ENCODE results near the gene ATXN7L1. TPM values are rescaled to one million over a fixed set of nuclear protein-coding genes. Genes with fewer than 3 reads are reported as not detected.
A peak's percentile ranks its signal among the peaks of the same experiment; 100 is the strongest.

The ATXN7L1 gene
- total RNA-seq, 1 experiment from 2014 or later, result 24.3 TPM

DNA sequence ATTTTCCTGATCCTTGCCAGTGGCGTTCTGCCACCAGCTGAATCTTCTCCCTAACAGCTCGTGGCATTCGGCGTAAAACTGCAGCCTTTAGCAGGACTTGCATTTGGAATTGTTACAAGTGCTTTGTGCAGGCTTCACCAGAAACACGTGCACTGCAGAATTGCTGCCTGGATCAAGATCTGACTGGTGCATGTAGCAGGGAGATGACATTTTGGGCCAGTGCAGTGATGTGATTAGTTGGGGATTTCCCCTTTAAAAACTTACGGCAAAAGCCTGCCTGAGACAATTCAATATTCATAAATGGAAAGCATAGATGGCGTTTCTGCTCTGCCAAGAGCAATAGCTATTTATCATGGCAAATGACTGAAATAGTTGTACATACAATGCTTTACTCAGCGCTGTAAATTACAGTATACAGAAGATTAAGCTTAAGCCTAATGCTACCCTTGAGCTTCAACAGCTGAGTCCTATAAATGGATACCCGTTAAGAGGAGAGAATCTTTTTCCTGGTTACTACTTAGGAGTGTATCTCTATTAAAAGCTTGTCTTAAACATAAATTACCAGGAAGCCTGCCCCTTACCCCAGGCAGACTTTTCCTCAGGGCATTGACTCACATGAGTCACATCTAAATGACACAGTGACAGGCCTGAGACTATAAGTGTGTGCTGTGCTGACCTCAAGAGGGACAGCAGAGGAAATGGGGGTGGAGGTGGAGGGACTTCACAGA is 106.3 kb downstream of the ATXN7L1 start:
- Histone ChIP-seq H3K4me1 (ENCODE audit: insufficient read depth, low read length) (peaks cover 17% of the 10 kb centered on the region; the same call in 1 of the 2 replicates), H3K23ac (ENCODE audit: insufficient read length, low read depth, low read length) (no peak overlapping the region), H3K23me2 (ENCODE audit: insufficient read length, low read depth, low read length, poor library complexity, severe bottlenecking) (no peaks in the 10 kb centered on the region), H3K4ac (ENCODE audit: low read depth, low read length) (no peak overlapping the region), H3T11ph (ENCODE audit: low read length) (no peak overlapping the region), H2BK120ac (ENCODE audit: low read depth, low read length, poor library complexity, severe bottlenecking) (no peak overlapping the region), H3K27me3 (ENCODE audit: insufficient read depth, low read length) (no peaks in the 10 kb centered on the region), H4K20me1 (ENCODE audit: control insufficient read depth, insufficient read depth, insufficient read length) (no peaks in the 10 kb centered on the region), H4K5ac (ENCODE audit: insufficient read length, low read depth, low read length) (no peak overlapping the region), H3K4me2 (ENCODE audit: insufficient read depth, insufficient read length, low read length) (no peak overlapping the region), H3K27ac (ENCODE audit: insufficient read length, low read depth, low read length) (no peak overlapping the region), H2BK20ac (ENCODE audit: low read depth, low read length, poor library complexity, severe bottlenecking) (no peak overlapping the region), H2BK15ac (ENCODE audit: low read depth, low read length) (no peak overlapping the region), H3K79me2 (ENCODE audit: insufficient read depth, low read length) (no peaks in the 10 kb centered on the region), H3K9me3 (ENCODE audit: control insufficient read depth, low read depth, low read length) (no peaks in the 10 kb centered on the region), H2AFZ (ENCODE audit: low read length) (no peak overlapping the region), H2BK12ac (ENCODE audit: insufficient read length, low read depth, low read length) (peak overlapping the region; percentile 38), H2BK5ac (ENCODE audit: insufficient read length, low read length) (no peak overlapping the region), H4K91ac (ENCODE audit: insufficient read length, low read depth, low read length) (no peak overlapping the region), H3K79me1 (ENCODE audit: insufficient read depth, low read depth, low read length, poor library complexity, severe bottlenecking) (no peaks in the 10 kb centered on the region), H3K18ac (ENCODE audit: insufficient read length, low read depth, low read length) (no peak overlapping the region), H4K8ac (replicated peaks; ENCODE audit: insufficient read length, low read depth, low read length) (no peak overlapping the region), H2AK5ac (ENCODE audit: insufficient read length, low read length) (no peak overlapping the region), H3K14ac (ENCODE audit: insufficient read depth, low read length) (no peak overlapping the region), H3K56ac (ENCODE audit: insufficient read length, low read depth, low read length) (no peak overlapping the region), H3K9ac (ENCODE audit: extremely low read depth, insufficient read length, low read length) (no peak overlapping the region)
- Mint-ChIP-seq H3K4me1 (peaks cover 59 to 68% of the 10 kb centered on the region in 2 experiments), H3K9me3 (no peaks in the 10 kb centered on the region; a peak in 1 of 5 replicates), H3K27ac (peak overlapping the region in 1 of 3 experiments; percentile 38; a peak in 2 of 7 replicates), H3K36me3 (ENCODE audit: insufficient read depth in 1 of 3, low read depth in 3 of 3) (peaks cover 0 to 5% (median 0%) of the 10 kb centered on the region in 3 experiments; a peak in 3 of 7 replicates), H3K4me3 (no peak overlapping the region), H3K27me3 (ENCODE audit: low read depth) (peaks cover under 1% of the 10 kb centered on the region; the same call in 1 of the 2 replicates)
- TF ChIP-seq, protein P1, sequence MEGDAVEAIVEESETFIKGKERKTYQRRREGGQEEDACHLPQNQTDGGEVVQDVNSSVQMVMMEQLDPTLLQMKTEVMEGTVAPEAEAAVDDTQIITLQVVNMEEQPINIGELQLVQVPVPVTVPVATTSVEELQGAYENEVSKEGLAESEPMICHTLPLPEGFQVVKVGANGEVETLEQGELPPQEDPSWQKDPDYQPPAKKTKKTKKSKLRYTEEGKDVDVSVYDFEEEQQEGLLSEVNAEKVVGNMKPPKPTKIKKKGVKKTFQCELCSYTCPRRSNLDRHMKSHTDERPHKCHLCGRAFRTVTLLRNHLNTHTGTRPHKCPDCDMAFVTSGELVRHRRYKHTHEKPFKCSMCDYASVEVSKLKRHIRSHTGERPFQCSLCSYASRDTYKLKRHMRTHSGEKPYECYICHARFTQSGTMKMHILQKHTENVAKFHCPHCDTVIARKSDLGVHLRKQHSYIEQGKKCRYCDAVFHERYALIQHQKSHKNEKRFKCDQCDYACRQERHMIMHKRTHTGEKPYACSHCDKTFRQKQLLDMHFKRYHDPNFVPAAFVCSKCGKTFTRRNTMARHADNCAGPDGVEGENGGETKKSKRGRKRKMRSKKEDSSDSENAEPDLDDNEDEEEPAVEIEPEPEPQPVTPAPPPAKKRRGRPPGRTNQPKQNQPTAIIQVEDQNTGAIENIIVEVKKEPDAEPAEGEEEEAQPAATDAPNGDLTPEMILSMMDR (conservative IDR thresholded peaks at IDR 0.05), result no peak
- DNase-seq, result no peak
- no CpG with 5 or more reads among the region's 9 CpGs for WGBS (ENCODE audit: extremely low coverage, insufficient read length, low lambda C conversion rate)
